CD4-positive, alpha-beta T cell treated with Interleukin-6 for 4 hours (primary cell): Measurements from ENCODE around the gene LGALS9C.
"Not testable (repeated sequence)": the region's sequence is repeated elsewhere in the genome, so short reads cannot be mapped to it uniquely, and the experiment has no call there.

Experiments used
- DNase-seq: peaks from one replicate; pipeline ENCODE4 v3.0.0-alpha.2; 2020; ENCODE audit warnings: mixed read lengths

The LGALS9C gene

DNA sequence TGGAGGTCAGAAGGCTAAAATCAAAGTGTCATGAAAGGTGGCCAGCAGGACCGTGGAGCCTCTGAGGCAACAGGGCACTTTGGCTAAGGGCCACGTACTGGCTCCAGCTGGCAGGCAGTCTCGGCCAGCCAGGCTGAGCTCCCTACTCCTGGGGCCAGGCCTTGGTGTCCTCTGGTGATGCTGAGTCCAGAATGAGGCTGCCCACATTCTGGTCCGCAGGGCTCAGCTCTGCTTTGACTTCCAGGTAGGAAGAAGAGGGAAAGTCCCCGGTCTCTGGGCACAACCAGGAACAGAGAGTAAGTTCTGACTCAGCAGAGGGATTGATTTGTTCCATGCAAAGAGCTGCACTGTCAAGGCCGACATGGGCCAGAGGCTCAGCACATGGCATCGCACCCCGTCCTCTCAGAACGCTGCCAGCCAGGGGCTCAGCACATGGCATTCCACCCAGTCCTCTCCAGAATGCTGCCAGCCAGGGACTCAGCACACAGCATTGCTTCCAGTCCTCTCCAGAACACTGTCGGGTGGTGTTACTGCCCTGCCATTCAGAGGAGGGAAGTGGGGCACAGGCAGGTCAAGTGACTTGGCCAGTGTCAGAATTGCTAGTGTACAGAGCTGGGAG is 2.5 kb downstream of the LGALS9C start:
- not testable (repeated sequence) for DNase-seq

DNA sequence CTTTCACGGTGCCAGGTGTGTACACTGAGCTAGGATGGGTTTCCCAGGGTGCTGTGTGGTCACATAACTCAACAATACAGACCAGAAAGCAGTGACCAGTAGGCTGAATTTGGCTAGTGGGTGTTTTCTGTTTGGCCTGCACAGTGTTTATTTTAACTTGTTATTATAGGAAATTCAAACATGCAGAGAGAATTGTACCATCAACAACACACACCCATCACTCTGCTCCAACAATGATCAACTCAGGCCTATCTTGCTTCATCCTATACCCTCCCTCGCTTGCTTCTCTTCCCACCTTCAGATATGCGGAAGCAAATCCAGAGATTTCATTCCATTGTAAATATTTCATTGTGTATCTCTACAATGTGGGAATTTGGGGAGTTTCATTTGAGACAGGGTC is 5.2 kb downstream of the LGALS9C start:
- DNase-seq: not testable (repeated sequence)

DNA sequence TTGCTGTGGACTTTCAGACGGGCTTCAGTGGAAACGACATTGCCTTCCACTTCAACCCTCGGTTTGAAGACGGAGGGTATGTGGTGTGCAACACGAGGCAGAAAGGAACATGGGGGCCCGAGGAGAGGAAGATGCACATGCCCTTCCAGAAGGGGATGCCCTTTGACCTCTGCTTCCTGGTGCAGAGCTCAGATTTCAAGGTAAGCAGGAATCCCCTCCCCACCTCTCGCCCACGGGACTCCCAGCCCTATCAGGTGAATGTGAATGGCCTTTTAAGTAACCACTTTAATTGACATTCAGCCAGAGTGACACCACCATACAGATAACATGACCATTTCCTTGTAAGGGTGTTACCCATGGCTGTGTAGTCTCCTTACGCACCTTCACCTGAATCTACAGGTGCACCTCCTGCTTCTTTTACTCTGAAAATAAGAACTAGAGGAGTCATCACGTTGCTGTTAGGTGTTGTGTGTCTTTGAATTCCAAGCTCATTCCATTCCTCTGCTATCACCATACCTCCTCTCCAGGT is 9.4 kb downstream of the LGALS9C start:
- DNase-seq: not testable (repeated sequence)

DNA sequence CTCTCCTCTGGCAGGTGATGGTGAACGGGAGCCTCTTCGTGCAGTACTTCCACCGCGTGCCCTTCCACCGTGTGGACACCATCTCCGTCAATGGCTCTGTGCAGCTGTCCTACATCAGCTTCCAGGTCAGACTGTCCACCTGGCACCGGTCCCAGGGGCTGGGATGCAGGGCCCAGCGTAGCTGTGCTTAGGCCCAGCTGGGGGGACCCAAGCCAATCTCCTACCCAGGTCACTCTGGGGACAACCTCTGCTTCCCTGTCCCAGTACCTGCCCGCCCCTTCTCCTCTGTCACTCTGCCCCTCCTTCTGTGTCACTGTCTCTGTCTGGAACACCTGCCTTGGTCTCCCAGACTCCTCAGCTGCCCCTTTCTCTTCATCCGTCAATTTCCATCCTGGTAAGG is 11.0 kb downstream of the LGALS9C start:
- not testable (repeated sequence) for DNase-seq

DNA sequence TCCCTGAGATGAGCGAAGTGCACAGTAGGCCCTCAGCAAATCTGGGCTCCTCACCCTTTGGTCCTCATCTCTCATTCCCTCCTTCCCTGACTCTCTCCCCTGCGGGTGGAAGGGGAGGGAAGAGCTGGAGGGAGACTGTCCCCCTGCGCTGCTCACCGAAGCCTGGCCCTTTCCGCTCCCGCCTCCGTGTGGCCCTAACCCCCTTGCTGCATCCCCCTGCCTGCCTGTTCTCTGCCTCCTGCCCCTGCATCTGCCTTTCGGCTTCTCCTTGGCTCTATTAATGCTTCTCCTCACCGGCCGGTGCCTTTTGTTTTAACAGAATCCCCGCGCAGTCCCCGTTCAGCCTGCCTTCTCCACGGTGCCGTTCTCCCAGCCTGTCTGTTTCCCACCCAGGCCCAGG is 12.0 kb downstream of the LGALS9C start:
- DNase-seq: not testable (repeated sequence)

DNA sequence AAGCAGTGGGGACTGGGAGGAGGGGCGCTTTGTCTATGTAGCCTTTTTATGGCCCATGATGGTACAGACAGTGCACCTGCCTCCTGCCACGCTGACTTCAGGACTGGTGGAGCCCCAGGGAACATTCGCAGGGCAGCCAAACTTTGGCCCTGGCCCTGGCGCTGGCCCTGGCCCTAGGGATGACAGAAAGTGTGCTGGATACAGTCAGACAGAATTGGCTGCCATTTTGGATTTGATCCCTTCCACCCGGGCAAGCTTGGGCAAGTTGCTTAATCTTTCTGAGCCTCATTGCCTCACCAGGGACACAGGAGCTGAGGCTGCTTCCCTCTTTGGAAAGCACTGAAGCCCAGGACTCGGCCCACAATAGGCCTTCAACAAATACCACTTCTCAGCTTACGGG is 13.4 kb downstream of the LGALS9C start:
- DNase-seq: not testable (repeated sequence)

DNA sequence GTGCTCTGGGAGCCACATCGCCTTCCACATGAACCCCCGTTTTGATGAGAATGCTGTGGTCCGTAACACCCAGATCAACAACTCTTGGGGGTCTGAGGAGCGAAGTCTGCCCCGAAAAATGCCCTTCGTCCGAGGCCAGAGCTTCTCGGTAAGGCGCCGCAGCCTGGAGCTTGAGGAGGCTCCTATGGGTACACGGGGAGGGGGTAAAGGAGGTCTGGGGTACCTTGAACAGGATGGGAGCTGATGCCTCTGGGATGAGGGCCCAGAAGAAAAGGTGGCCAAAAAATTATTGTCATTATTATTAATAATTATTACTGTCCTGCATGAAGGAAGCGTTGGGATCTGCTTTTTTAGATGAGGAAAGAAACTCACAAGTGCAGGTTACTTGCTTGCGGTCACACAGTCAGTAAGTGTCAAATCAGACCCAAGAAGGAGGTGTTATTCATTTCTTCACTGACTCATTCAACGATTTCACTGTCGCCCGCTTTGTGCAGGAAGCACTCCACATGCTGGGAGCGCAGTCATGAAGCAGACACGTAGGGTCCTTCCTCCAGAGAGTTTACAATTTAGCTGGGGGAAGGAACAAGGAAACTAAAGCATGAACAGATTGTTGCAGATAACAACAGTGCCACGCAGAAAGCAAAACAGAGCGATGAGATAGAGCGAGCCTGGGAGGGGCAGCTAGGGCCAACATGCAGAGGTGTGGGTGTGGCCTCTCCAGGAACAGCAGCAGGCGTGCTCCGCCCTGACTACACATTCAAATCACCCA is 16.3 kb downstream of the LGALS9C start:
- peak; percentile 16 for DNase-seq

DNA sequence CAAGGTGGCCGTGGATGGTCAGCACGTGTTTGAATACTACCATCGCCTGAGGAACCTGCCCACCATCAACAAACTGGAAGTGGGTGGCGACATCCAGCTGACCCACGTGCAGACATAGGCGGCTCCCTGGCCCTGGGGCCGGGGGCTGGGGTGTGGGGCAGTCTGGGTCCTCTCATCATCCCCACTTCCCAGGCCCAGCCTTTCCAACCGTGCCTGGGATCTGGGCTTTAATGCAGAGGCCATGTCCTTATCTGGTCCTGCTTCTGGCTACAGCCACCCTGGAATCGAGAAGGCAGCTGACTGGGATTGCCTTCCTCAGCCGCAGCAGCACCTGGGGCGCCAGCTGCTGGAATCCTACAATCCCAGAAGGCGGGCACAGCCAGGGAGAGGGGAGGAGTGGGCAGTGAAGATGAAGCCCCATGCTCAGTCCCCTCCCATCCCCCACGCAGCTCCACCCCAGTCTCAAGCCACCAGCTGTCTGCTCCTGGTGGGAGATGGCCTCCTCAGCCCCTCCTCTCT is 17.7 kb downstream of the LGALS9C start:
- not testable (repeated sequence) for DNase-seq

DNA sequence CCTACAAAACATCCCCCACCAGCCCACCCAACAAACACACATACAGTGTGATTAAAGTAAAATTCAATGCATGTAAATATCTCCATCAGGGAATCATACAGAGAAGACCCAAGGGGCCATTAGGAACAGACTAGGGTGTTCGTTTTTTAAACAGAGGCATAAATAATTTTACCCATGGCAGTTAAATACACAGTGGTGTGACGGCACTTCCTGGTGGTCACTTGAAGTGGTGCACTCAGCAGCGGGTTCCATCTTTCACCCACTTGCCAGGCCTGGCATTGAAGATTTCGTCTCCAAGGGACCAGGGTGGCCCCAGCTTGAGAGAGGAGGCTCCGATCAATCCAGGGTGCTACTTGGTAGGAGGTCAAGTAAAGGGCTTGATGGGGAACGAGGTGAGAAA is 20.5 kb downstream of the LGALS9C start:
- not testable (repeated sequence) for DNase-seq

DNA sequence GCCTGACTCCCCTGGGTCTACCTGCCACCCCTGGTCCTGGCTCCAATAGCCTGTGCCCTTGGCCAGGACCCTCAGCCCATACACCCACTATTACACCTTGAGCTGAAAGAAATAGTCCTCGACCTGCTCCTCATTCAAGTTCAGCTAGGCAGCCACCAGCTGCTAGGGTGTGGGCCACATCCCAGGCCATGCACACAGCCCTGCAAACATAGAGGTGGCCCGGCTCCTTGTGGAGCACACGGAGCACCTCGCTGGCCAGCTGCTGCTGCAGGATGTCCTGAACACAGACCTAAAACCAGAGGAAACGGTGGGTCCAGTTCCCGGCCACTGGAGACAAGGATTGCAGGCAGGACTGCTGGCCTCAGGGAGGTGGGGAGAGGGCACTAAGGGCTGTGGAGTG is 22.5 kb downstream of the LGALS9C start:
- not testable (repeated sequence) for DNase-seq

DNA sequence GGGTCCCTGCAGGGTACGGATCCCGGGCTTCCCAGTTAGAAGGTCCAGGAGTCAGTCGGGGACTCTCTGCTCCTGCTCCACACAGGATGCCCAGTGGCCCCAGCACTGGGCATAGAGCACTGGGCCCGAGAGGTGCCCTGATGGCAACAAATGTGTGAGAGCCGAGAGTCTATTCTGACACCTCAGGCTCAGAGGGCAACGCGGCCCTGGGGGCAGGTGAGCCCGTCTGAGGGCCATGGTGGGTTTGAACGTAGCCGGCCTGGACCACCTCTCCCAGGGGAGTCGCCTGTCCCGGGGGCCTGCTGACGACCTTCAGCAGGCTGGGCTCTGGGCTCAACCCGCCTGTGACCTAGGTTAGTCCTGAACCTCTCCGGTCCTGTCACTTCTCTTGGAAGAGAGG is 23.2 kb downstream of the LGALS9C start:
- not testable (repeated sequence) for DNase-seq

DNA sequence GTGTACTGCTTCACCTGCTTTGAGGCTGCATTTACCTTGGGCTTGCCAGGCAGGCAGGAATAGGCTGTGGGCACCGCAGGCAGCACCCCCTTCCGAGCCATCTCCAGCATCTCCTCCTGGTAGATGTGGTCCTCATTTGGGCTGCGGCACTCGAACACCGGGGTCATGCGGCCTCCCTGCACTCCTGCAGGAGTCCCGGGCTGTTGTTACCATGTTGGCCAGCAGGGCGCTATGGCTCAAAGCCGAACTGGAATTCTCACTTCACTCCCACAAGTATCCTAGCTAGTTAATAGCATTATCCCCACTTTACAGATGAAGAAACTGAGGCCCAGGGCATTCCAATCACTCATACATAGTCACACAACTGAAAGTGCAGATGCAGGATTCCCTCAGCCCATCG is 23.7 kb downstream of the LGALS9C start:
- not testable (repeated sequence) for DNase-seq

DNA sequence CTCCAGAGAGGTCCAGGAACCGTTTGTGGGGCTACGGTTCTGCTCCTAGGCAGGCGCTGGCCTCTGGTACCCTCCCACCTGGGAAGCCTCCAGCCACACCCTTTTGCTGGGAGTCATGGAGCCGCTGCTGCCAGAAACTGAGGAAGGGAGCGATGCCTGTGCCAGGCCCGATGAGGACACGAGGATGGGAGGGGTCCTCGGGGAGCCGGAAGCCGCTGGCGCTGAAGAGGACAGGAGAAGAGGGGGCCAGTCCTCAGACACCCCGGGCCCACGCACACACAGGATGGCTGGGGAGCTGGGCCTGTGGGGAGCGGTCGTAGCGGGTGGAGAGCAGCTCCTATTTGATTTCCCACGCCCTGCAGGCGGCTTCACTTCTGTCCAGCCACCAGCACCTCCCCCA is 24.2 kb downstream of the LGALS9C start:
- not testable (repeated sequence) for DNase-seq

DNA sequence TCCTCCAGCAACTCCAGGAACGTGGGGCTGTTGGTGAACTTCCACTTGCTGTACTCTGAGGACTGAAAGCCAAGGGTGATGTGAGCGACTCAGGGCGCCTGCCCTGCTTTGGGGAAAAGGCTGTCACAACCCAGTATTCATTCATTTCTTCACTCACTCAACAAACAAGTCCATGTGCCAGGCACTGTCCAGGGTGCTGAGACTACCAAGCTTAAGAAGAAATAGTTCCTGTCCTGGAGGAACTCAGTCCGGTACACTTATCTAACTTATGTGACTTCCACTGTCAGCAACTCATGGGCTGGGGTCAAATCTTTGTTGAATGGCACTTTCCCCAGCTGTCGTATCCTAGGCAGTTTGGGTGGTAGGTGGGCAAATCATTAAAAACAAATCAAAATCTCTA is 26.6 kb downstream of the LGALS9C start:
- DNase-seq: not testable (repeated sequence)

DNA sequence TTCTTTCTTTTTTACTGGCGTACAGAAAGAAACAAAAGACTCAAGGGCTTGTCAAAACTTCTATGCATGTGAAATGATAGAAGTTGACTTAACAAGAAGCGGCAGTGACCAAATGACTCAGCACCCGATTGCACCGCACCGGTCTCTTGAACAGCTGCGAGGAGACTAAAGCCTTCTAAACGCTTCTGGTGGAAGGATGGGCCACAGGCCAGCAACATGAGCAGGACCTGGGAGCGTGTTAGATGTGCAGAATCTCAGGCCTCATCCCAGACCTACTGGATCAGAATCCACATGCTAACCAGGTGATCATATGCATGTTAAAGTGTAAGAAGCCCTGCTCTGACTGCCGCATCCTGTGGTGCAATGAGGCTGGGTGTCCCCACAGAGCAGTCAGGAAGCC is 31.1 kb downstream of the LGALS9C start:
- not testable (repeated sequence) for DNase-seq

DNA sequence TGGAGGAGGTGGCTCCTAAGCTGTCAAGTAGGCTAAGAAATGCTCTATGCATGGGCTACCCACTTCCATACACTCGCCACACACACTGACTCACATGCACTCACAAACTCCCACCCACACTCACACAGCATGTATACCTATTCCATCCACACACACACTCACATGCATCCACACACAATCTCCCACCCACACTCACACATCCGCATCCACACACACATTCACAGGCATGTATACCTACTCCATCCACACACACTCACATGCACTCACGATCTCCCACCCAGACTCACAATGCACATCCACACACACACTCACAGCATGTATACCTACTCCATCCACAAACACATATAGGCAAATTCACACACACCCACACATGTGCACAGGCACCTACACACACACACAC is 32.1 kb downstream of the LGALS9C start:
- DNase-seq: not testable (repeated sequence)

DNA sequence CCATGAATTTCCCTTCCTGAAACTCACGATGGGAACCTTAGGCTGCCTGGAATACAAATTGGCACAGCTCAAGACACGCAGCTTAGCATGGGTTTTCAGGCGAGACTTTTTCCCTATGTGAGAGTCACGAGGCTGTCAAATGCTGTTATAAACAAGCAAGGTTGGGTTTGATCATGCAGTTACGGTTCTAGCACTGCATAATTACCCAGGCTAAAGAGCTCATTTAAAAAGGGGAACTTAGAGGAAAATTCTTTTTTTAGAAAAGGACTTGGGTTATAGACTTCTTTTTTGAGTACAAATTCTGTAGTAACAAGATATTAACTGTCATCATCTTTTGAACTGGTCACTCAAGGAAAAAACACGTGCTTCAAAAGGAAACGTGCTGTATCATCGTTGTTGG is 44.5 kb downstream of the LGALS9C start:
- DNase-seq: not testable (repeated sequence)

DNA sequence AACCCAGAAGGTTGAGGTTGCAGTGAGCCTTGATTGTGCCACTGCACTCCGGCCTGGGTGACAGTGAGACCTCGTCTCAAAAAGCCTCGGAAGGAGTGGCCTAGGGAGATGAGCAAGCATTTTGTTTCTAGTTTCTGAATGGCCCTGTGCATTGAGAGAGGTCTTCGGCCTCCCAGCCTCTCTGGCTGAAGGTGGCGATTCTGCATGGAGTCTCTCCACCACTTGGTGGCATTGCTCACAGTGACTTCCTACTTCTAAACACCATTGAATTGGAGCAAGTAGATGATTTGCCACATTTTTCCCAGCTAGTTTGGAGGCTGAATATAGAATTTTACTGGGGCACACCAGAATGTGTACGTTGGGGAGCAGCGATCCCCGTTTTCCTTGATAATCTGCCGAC is 48.4 kb downstream of the LGALS9C start:
- not testable (repeated sequence) for DNase-seq

DNA sequence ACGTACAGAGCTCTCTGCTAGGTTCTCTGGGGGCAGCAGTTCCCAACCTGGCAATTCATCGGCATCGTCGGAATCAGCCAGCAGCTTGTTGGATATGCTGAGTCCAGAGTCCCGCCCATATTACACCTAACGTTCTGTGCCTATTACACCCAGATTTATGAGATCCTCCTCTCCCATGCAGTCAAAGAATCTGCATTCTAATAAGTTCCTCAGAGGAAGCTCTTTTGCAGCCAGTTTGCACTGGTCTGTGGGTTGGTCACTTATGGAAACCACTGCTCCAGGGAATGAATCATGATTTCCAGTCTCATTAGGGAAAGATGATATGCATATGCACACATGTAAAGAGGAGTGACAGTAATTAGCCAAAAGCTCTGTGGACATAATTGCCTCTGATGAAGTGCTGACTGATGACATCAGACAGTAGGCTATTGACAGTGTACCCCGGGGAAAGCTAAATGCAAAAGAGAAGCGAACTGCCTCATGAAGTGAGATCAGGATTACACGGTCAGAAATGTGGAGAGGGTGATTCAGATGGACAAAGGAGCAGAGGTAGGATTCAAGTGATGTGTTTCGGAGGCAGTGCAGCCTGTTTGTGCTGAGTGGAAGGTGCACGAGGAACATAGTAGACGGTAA is 49.7 kb downstream of the LGALS9C start:
- not testable (repeated sequence) for DNase-seq

DNA sequence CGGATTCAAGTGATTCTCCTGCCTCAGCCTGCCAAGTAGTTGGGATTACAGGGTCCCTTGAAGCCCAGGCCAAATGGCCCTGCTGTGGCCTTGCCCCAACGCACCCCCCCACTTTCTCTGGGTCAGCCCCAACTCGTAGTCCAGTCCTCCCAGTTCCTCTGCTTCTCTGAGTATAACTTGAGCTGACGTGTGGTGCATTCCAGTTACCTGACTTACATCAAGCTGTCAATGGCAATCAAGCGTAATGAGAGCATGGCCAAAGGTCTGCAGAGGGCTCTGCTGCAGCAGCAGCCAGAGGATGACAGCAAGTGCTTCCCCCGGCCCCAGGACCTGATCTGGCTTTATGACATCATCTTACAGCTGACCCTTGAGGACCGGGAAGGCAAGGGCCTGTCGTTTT is 50.8 kb downstream of the LGALS9C start:
- DNase-seq: not testable (repeated sequence)

DNA sequence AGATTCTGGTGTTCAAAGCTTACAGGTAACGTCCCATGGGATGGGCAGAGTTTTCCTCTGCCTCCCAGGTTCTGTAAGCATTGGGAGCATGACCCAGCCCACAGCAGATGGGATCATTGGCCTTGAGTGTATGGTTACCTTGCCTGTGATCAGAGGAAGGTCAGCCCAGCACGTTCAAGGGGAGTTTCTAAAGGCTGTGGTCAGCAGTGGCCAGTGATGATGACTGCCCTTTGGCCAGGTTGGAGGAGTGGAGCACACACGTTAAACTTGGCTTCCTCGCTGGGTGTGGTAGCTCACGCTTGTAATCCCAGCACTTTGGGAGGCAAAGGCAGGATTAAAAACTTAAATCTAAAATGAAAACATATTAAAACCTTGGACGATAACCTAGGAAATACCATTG is 51.8 kb downstream of the LGALS9C start:
- DNase-seq: not testable (repeated sequence)

DNA sequence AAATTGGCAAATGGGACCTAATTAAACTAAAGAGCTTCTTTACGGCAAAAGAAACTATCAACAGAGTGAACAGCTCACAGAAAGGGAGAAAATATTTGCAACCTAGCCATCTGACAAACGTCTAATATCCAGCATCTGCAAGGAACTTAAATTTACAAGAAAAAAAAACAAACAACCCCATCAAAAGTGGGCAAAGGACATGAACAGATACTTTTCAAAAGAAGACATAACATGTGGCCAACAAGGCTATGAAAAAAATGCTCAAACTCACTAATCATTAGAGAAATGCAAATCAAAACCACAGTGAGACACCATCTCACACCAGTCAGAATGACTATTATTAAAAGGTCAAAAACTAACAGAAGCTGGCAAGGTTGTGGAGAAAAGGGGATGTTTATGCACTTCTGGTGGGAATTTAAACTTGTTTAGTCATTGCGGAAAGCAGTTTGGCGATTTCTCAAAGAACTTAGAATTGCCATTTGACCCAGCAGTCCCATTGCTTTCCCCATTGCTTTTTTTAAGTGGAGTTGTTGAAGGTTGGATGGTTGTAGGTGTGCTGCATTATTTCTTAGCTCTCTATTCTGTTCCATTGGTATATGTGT is 52.4 kb downstream of the LGALS9C start:
- not testable (repeated sequence) for DNase-seq

DNA sequence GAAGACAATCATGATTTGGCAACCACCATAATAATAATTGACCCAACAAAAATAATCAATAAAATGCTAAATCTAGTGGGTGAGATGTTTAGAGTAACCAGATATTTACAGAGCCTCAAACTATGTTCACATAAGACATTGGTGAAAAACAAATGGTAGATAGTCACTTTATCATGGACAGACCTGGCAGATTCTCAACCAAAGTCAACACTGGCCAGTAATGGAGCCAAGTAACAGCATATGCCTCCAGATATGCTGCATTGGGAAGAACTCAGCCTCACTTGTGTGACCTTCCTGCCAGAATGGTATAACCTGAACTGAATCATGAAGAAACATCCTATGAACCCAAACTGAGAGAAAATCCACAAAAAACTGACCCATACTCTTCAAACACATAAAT is 53.8 kb downstream of the LGALS9C start:
- DNase-seq: not testable (repeated sequence)
